BE2C (cell line): Measurements from ENCODE around the gene LAMC1.

Experiments used
- DNase-seq: peaks from one replicate; pipeline ENCODE4 v3.0.0-alpha.2; 2020
- H3K27me3 ChIP-seq: fragments of 250-450 bp; sonication (Bioruptor Pico); 2 replicates; pipeline ENCODE4 v1.5.1; 2020; ENCODE audit warnings: mild to moderate bottlenecking
- H3K36me3 ChIP-seq: fragments of 250-450 bp; sonication (Bioruptor Pico); 2 replicates; pipeline ENCODE4 v1.5.1; 2020; ENCODE audit warnings: mild to moderate bottlenecking
- H3K4me1 ChIP-seq: fragments of 250-450 bp; sonication (Bioruptor Pico); 2 replicates; pipeline ENCODE4 v1.5.1; 2020
- H3K4me3 ChIP-seq: 2 replicates; pipeline ENCODE4 v1.5.1; 2011; ENCODE audit warnings: low read depth, low read length
- H3K9me3 ChIP-seq: fragments of 250-450 bp; sonication (Bioruptor Pico); 2 replicates; pipeline ENCODE4 v1.5.1; 2020
- TF ChIP-seq, protein P1 (sequence below): IDR thresholded peaks from 2 replicates; pipeline ENCODE4 v1.5.1; 2012; ENCODE audit warnings: mild to moderate bottlenecking, low read depth, low read length

The LAMC1 gene

DNA sequence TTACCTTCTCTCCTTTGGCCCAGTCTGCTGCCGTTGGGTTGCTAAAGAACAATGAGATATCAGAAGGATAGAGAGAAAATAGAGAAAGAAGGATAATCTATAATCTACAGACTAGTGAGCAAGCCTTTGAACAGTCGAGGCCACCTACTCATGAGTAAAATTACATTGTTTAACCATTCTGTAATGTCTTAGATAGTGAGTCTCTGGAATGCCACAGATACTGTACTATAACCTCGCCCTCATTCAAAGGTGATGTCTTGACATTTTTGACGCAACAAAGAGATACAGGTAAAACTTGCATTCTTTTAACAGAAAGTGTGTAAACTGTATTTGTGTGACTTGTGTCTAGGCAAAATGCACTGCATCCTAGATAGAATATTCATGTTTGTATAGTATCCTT, 77.9 kb downstream of the LAMC1 start:
- Histone ChIP-seq H3K9me3 (no peaks in the 10 kb centered on the region), H3K4me1 (no peaks in the 10 kb centered on the region), H3K4me3 (no peak overlapping the region), H3K27me3 (no peaks in the 10 kb centered on the region), H3K36me3 (peaks cover 8% of the 10 kb centered on the region)
- no peak for DNase-seq
- TF ChIP-seq, protein P1, sequence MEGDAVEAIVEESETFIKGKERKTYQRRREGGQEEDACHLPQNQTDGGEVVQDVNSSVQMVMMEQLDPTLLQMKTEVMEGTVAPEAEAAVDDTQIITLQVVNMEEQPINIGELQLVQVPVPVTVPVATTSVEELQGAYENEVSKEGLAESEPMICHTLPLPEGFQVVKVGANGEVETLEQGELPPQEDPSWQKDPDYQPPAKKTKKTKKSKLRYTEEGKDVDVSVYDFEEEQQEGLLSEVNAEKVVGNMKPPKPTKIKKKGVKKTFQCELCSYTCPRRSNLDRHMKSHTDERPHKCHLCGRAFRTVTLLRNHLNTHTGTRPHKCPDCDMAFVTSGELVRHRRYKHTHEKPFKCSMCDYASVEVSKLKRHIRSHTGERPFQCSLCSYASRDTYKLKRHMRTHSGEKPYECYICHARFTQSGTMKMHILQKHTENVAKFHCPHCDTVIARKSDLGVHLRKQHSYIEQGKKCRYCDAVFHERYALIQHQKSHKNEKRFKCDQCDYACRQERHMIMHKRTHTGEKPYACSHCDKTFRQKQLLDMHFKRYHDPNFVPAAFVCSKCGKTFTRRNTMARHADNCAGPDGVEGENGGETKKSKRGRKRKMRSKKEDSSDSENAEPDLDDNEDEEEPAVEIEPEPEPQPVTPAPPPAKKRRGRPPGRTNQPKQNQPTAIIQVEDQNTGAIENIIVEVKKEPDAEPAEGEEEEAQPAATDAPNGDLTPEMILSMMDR = no peak

- no peaks in the 10 kb centered on the region for H3K9me3 ChIP-seq
- TF ChIP-seq, protein P1 = no peak
- no peaks in the 10 kb centered on the region for H3K4me1 ChIP-seq
- no peaks in the 10 kb centered on the region for H3K27me3 ChIP-seq
- H3K36me3 ChIP-seq = peaks cover 8% of the 10 kb centered on the region
- no peak for DNase-seq
- H3K4me3 ChIP-seq = no peak overlapping the region
Measured at GRCh38 chr1:183101841-183102276, 78.6 kb downstream of the LAMC1 start.

GRCh38 chr1:183103147-183103546, 79.9 kb downstream of the LAMC1 start:
- Histone ChIP-seq H3K9me3 (no peaks in the 10 kb centered on the region), H3K4me3 (no peak overlapping the region), H3K27me3 (no peaks in the 10 kb centered on the region), H3K4me1 (no peaks in the 10 kb centered on the region), H3K36me3 (peaks cover 8% of the 10 kb centered on the region)
- no peak for DNase-seq
- TF ChIP-seq, protein P1 = no peak

DNA sequence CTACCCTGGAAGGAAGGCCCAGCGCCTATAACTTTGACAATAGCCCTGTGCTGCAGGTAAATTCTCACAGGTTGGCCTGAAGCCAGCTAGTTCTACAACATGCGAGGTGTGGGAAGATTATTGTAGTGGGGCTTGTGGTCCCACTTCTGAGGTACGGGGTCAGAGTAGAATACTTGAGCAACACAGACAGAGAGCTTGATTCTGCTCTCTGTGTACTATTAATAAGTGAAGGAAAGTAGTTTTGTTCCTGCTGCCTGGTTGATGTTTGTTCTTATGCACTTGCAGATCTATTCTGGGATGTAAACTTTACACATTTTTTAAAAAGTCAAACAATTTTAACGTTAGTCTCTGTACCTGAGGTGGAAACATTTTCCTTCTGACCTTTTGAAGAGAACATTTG, 80.4 kb downstream of the LAMC1 start:
- TF ChIP-seq, protein P1 = no peak
- Histone ChIP-seq H3K4me1 (no peaks in the 10 kb centered on the region), H3K27me3 (no peaks in the 10 kb centered on the region), H3K36me3 (peaks cover 8% of the 10 kb centered on the region), H3K4me3 (no peak overlapping the region), H3K9me3 (no peaks in the 10 kb centered on the region)
- no peak for DNase-seq

- Histone ChIP-seq H3K9me3 (no peaks in the 10 kb centered on the region), H3K36me3 (peaks cover 8% of the 10 kb centered on the region), H3K4me1 (no peaks in the 10 kb centered on the region), H3K4me3 (no peak overlapping the region), H3K27me3 (no peaks in the 10 kb centered on the region)
- no peak for DNase-seq
- TF ChIP-seq, protein P1 = no peak
Measured at GRCh38 chr1:183105449-183105848, 82.2 kb downstream of the LAMC1 start.

DNA sequence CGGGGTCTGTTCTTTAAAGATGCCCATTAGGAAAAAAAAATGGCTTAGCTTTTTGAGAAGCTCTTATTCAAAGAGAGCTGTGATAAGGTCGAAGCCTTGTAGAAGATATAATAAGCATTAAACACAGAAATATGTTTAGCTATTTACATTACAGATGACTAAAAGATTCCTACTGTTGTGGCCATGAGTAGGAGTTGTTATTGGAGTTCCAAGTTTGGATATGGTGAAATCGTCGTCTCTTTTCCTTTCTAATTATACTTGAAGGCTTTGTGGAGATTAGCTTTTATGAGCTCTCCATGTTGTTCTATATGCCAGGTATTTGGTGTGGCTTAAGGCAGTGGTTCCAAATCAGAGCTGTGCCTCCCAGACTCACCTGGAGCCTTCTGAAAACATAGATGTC, 82.9 kb downstream of the LAMC1 start:
- no peak for DNase-seq
- TF ChIP-seq, protein P1 = no peak

More for the DNA sequence above, 82.9 kb downstream of the LAMC1 start:
- Histone ChIP-seq H3K4me3 (no peak overlapping the region), H3K36me3 (peaks cover 8% of the 10 kb centered on the region), H3K9me3 (no peaks in the 10 kb centered on the region), H3K27me3 (no peaks in the 10 kb centered on the region), H3K4me1 (no peaks in the 10 kb centered on the region)
